ENCODE results near the gene GLYAT. TPM values are rescaled to one million over a fixed set of nuclear protein-coding genes. Genes with fewer than 3 reads are reported as not detected.

The GLYAT gene
- total and polyA plus RNA-seq, 2 donors (not counting 1 experiment from before 2014, with no cell fraction given) = not detected

- Histone ChIP-seq H3K9me3 (ENCODE audit: control insufficient read depth, insufficient read depth, low read depth, low read length) (no peaks in the 10 kb centered on the region), H3K27ac (ENCODE audit: insufficient read depth, low read length) (no peak overlapping the region), H4K20me1 (ENCODE audit: control insufficient read depth, extremely low read depth, insufficient read depth, low read length) (no peaks in the 10 kb centered on the region), H3K4me1 (ENCODE audit: control insufficient read depth, extremely low read depth, insufficient read depth, low read length) (no peaks in the 10 kb centered on the region), H3K4me2 (ENCODE audit: extremely low read depth, insufficient read depth, low read length) (no peak overlapping the region), H3K36me3 (ENCODE audit: control insufficient read depth, insufficient read depth, low read length) (no peaks in the 10 kb centered on the region), H3K4me3 (replicated peaks in 1 of 4; ENCODE audit: control extremely low read depth in 1 of 4, insufficient read depth in 1 of 4, low read depth in 3 of 4, low read length in 4 of 4) (no peak overlapping the region), H3K79me2 (ENCODE audit: control insufficient read depth, insufficient read depth, low read length) (no peaks in the 10 kb centered on the region), H2AFZ (ENCODE audit: low read length) (no peak overlapping the region), H3K27me3 (ENCODE audit: control insufficient read depth, insufficient read depth, low read length) (no peaks in the 10 kb centered on the region), H3K9ac (ENCODE audit: insufficient read depth, low read length) (no peak overlapping the region)
- no peak for DNase-seq (ENCODE audit: low read depth in 2 of 2)
- TF ChIP-seq CTCF (conservative IDR thresholded peaks at IDR 0.05 in 1 of 2, IDR thresholded peaks at IDR 0.05 in 1 of 2; ENCODE audit: low read depth in 1 of 2, low read length in 2 of 2) = no peak
- TF ChIP-seq EZH2 (IDR thresholded peaks at IDR 0.05; ENCODE audit: low read length, missing control alignments) = no peak
Observed at GRCh38 chr11:58768137-58768536, 36.4 kb upstream of the GLYAT start.

DNA sequence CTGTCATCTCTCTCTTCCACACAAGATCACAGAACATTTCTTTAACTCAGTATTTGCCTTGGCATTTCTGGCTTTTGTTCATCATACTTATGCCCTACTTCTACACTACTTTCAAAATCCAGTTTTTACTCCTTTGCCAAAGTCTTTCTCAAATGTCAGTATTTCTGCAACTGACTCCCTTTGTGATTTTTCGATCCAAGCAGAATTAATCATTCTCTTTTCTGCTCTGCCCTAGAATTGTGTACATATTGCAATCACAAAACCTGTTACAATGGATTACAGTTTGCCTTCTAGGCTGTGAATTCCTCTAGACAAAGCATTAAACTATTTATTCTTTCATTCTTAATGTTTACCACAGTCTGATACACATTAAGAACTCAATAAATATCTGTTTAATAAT is 33.3 kb upstream of the GLYAT start:
- H2AFZ ChIP-seq (ENCODE audit: low read length) = no peak overlapping the region
- H3K4me3 ChIP-seq (replicated peaks in 1 of 4; ENCODE audit: control extremely low read depth in 1 of 4, insufficient read depth in 1 of 4, low read depth in 3 of 4, low read length in 4 of 4) = no peak overlapping the region
- no peaks in the 10 kb centered on the region for H3K9me3 ChIP-seq (ENCODE audit: control insufficient read depth, insufficient read depth, low read depth, low read length)
- TF ChIP-seq CTCF (conservative IDR thresholded peaks at IDR 0.05 in 1 of 2, IDR thresholded peaks at IDR 0.05 in 1 of 2; ENCODE audit: low read depth in 1 of 2, low read length in 2 of 2) (no peak), EZH2 (IDR thresholded peaks at IDR 0.05; ENCODE audit: low read length, missing control alignments) (no peak)
- no peak for DNase-seq (ENCODE audit: low read depth in 2 of 2)
- no peaks in the 10 kb centered on the region for H3K79me2 ChIP-seq (ENCODE audit: control insufficient read depth, insufficient read depth, low read length)
- H3K36me3 ChIP-seq (ENCODE audit: control insufficient read depth, insufficient read depth, low read length) = no peaks in the 10 kb centered on the region
- H3K4me1 ChIP-seq (ENCODE audit: control insufficient read depth, extremely low read depth, insufficient read depth, low read length) = no peaks in the 10 kb centered on the region
- no peak overlapping the region for H3K27ac ChIP-seq (ENCODE audit: insufficient read depth, low read length)
- H3K4me2 ChIP-seq (ENCODE audit: extremely low read depth, insufficient read depth, low read length) = no peak overlapping the region
- H4K20me1 ChIP-seq (ENCODE audit: control insufficient read depth, extremely low read depth, insufficient read depth, low read length) = no peaks in the 10 kb centered on the region
- no peak overlapping the region for H3K9ac ChIP-seq (ENCODE audit: insufficient read depth, low read length)
- H3K27me3 ChIP-seq (ENCODE audit: control insufficient read depth, insufficient read depth, low read length) = no peaks in the 10 kb centered on the region

DNA sequence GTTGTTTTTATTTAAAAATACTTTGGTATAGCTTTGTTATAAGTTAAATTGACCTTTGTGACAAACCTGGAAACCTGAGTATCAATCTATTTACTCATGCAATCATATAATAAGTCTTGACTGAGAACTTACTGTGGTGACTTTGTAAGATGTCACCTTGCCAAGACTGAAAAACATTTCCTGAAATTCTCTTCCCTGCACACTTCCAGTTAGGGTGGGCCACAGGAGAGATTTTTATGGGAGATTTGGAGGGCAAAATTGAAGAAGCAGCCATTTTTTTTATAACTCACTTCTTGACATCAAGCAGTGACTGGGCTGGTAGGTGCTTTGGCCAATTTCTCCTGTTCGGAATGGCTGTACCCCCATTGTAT is 31.4 kb upstream of the GLYAT start:
- no peak for DNase-seq (ENCODE audit: low read depth in 2 of 2)
- no peaks in the 10 kb centered on the region for H3K36me3 ChIP-seq (ENCODE audit: control insufficient read depth, insufficient read depth, low read length)
- no peak overlapping the region for H3K9ac ChIP-seq (ENCODE audit: insufficient read depth, low read length)
- no peak overlapping the region for H3K4me2 ChIP-seq (ENCODE audit: extremely low read depth, insufficient read depth, low read length)
- no peak overlapping the region for H3K27ac ChIP-seq (ENCODE audit: insufficient read depth, low read length)
- TF ChIP-seq CTCF (conservative IDR thresholded peaks at IDR 0.05 in 1 of 2, IDR thresholded peaks at IDR 0.05 in 1 of 2; ENCODE audit: low read depth in 1 of 2, low read length in 2 of 2) (no peak), EZH2 (IDR thresholded peaks at IDR 0.05; ENCODE audit: low read length, missing control alignments) (no peak)
- no peaks in the 10 kb centered on the region for H4K20me1 ChIP-seq (ENCODE audit: control insufficient read depth, extremely low read depth, insufficient read depth, low read length)
- H3K4me1 ChIP-seq (ENCODE audit: control insufficient read depth, extremely low read depth, insufficient read depth, low read length) = no peaks in the 10 kb centered on the region
- no peak overlapping the region for H3K4me3 ChIP-seq (replicated peaks in 1 of 4; ENCODE audit: control extremely low read depth in 1 of 4, insufficient read depth in 1 of 4, low read depth in 3 of 4, low read length in 4 of 4)
- no peaks in the 10 kb centered on the region for H3K79me2 ChIP-seq (ENCODE audit: control insufficient read depth, insufficient read depth, low read length)
- H3K9me3 ChIP-seq (ENCODE audit: control insufficient read depth, insufficient read depth, low read depth, low read length) = no peaks in the 10 kb centered on the region
- H2AFZ ChIP-seq (ENCODE audit: low read length) = no peak overlapping the region
- no peaks in the 10 kb centered on the region for H3K27me3 ChIP-seq (ENCODE audit: control insufficient read depth, insufficient read depth, low read length)
